ENCODE results near the gene PLPP7. TPM values are rescaled to one million over a fixed set of nuclear protein-coding genes. Genes with fewer than 3 reads are reported as not detected.

PLPP7 gene
- total and polyA plus RNA-seq, 11 donors, result 56.1 to 293 (median 109) TPM

GRCh38 chr9:131279196-131279862, 10.2 kb upstream of the PLPP7 start:
- no peak for TF ChIP-seq POLR2A (IDR thresholded peaks at IDR 0.05)
- TF ChIP-seq, protein P1, sequence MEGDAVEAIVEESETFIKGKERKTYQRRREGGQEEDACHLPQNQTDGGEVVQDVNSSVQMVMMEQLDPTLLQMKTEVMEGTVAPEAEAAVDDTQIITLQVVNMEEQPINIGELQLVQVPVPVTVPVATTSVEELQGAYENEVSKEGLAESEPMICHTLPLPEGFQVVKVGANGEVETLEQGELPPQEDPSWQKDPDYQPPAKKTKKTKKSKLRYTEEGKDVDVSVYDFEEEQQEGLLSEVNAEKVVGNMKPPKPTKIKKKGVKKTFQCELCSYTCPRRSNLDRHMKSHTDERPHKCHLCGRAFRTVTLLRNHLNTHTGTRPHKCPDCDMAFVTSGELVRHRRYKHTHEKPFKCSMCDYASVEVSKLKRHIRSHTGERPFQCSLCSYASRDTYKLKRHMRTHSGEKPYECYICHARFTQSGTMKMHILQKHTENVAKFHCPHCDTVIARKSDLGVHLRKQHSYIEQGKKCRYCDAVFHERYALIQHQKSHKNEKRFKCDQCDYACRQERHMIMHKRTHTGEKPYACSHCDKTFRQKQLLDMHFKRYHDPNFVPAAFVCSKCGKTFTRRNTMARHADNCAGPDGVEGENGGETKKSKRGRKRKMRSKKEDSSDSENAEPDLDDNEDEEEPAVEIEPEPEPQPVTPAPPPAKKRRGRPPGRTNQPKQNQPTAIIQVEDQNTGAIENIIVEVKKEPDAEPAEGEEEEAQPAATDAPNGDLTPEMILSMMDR (IDR thresholded peaks at IDR 0.05), result no peak
- H3K27me3 ChIP-seq, result peaks cover 0 to 20% (median 0%) of the 10 kb centered on the region in 9 donors
- ATAC-seq (peak in 3 of 4 donors; percentile 8 to 21 (median 16)), DNase-seq (peak in 3 of 5 donors; percentile 38 to 76 (median 69))
- H3K36me3 ChIP-seq, result no peaks in the 10 kb centered on the region
- H3K4me3 ChIP-seq, result peak overlapping the region in 1 of 12 donors; percentile 17
- H3K4me1 ChIP-seq, result peaks cover 9 to 58% (median 23%) of the 10 kb centered on the region in 12 donors
- WGBS, 4 donors, result 50 to 58% (median 53%) methylated on average over 5 to 11 of the region's 11 CpGs
- H3K27ac ChIP-seq, result peak overlapping the region; percentile 53 to 99 (median 89)
- intact Hi-C loops (cut with DNase I), result loop anchor here in 7 of 10 donors (5.0 to 10.0 kb wide), 7 partner anchors 33 to 102 kb away; no protein-coding TSS in a partner anchor
- no peaks in the 10 kb centered on the region for H3K9me3 ChIP-seq

DNA sequence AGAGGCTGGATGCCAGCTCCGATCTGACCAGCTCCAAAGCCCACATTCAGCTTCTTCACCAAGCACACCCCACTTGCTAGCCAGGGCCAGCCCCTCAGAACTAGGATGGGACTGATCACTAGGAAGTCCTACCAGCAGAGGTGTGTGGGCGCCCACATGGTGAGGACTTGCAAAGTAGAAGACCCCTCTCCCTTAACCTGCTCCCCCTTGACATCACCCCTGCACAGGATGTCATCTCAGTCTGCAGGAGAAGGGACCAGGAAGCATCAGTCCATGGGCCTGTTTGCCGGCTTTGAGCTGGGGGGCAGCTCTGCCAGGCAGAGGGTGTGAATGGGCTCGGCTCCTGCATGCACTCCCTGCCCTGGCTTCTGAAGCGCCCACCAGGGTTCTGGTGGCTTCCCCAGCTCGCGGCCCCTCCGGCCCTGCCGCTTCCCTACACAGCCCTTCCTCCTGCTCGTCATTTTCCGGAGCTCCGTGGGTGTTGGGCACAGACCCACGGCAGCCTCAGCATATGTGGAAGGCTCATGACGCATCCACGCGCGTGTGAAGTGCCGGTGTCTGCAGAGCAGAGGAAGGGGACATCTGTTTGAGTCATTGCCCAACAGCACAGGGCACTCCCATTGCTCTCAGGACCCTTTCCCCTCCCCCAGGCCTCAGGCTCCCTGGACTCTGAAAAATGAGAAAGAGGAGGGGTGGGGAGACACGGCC, 9.5 kb upstream of the PLPP7 start:
- H3K27me3 ChIP-seq, result peaks cover 0 to 20% (median 0%) of the 10 kb centered on the region in 9 donors
- WGBS, 4 donors, result 66 to 70% (median 69%) methylated on average over 19 of the region's 19 CpGs
- H3K4me1 ChIP-seq, result peaks cover 9 to 53% (median 19%) of the 10 kb centered on the region in 12 donors
- no peak for TF ChIP-seq POLR2A (IDR thresholded peaks at IDR 0.05)
- TF ChIP-seq, protein P1 (IDR thresholded peaks at IDR 0.05), result no peak
- H3K4me3 ChIP-seq, result no peak overlapping the region
- peak overlapping the region in 11 of 12 donors; percentile 24 to 99 (median 90) for H3K27ac ChIP-seq
- no peaks in the 10 kb centered on the region for H3K36me3 ChIP-seq
- H3K9me3 ChIP-seq, result no peaks in the 10 kb centered on the region
- DNase-seq (peak in 3 of 5 donors; percentile 7 to 28 (median 23)), ATAC-seq (no peak)
- intact Hi-C loops (cut with DNase I), result loop anchor here in 8 of 10 donors (5.0 to 10.0 kb wide), 7 partner anchors 32 to 103 kb away; no protein-coding TSS in a partner anchor

GRCh38 chr9:131280660-131281059, 8.9 kb upstream of the PLPP7 start:
- peaks cover 0 to 20% (median 0%) of the 10 kb centered on the region in 9 donors for H3K27me3 ChIP-seq

More at GRCh38 chr9:131280660-131281059, 8.9 kb upstream of the PLPP7 start:
- Histone ChIP-seq H3K4me1 (peaks cover 9 to 52% (median 19%) of the 10 kb centered on the region in 12 donors), H3K4me3 (no peak overlapping the region), H3K27ac (peak overlapping the region in 1 of 12 donors; percentile 98), H3K9me3 (no peaks in the 10 kb centered on the region), H3K36me3 (no peaks in the 10 kb centered on the region)
- intact Hi-C loops (cut with DNase I), result loop anchor here in 2 of 10 donors (5.0 to 10.0 kb wide), 2 partner anchors 52 to 54 kb away; no protein-coding TSS in a partner anchor
- 79 to 93% (median 90%) methylated on average over 3 of the region's 3 CpGs for WGBS, 4 donors
- DNase-seq, result no peak
- TF ChIP-seq, protein P1 (IDR thresholded peaks at IDR 0.05), result no peak
- no peak for TF ChIP-seq POLR2A (IDR thresholded peaks at IDR 0.05)
- no peak for ATAC-seq

All from heart left ventricle (tissue), 16 donors.